ENCODE data around the gene FANCD2OS. TPM values are rescaled to one million over a fixed set of nuclear protein-coding genes. Genes with fewer than 3 reads are reported as not detected.

FANCD2OS gene
- total RNA-seq, 1 experiment from 2014 or later = not detected

- no peak overlapping the region for H4K91ac ChIP-seq (ENCODE audit: insufficient read length, low read depth, low read length)
- no peaks in the 10 kb centered on the region for H3K27me3 Mint-ChIP-seq (ENCODE audit: low read depth)
- no peak overlapping the region for H3K18ac ChIP-seq (ENCODE audit: insufficient read length, low read depth, low read length)
- H3K9ac ChIP-seq (ENCODE audit: extremely low read depth, insufficient read length, low read length) = no peak overlapping the region
- no peak overlapping the region for H3K4me3 Mint-ChIP-seq
- no peak overlapping the region for H2BK5ac ChIP-seq (ENCODE audit: insufficient read length, low read length)
- H3K14ac ChIP-seq (ENCODE audit: insufficient read depth, low read length) = no peak overlapping the region
- H3K4me2 ChIP-seq (ENCODE audit: insufficient read depth, insufficient read length, low read length) = no peak overlapping the region
- H4K8ac ChIP-seq (replicated peaks; ENCODE audit: insufficient read length, low read depth, low read length) = no peak overlapping the region
- H3K4me1 Mint-ChIP-seq = no peaks in the 10 kb centered on the region
- peaks cover 15 to 66% (median 60%) of the 10 kb centered on the region in 3 experiments; a peak in 6 of 7 replicates for H3K36me3 Mint-ChIP-seq (ENCODE audit: insufficient read depth in 1 of 3, low read depth in 3 of 3)
- no peak overlapping the region for H2AK5ac ChIP-seq (ENCODE audit: insufficient read length, low read length)
- H4K20me1 ChIP-seq (ENCODE audit: control insufficient read depth, insufficient read depth, insufficient read length) = no peaks in the 10 kb centered on the region
- H3K23ac ChIP-seq (ENCODE audit: insufficient read length, low read depth, low read length) = no peak overlapping the region
- TF ChIP-seq CTCF (conservative IDR thresholded peaks at IDR 0.05) = no peak
- H3K4me1 ChIP-seq (ENCODE audit: insufficient read depth, low read length) = no peaks in the 10 kb centered on the region
- H2BK120ac ChIP-seq (ENCODE audit: low read depth, low read length, poor library complexity, severe bottlenecking) = no peak overlapping the region
- no peak overlapping the region for H2BK12ac ChIP-seq (ENCODE audit: insufficient read length, low read depth, low read length)
- H3K27ac ChIP-seq (ENCODE audit: insufficient read length, low read depth, low read length) = no peak overlapping the region
- WGBS (ENCODE audit: extremely low coverage, insufficient read length, low lambda C conversion rate) = no CpG with 5 or more reads among the region's 5 CpGs
- no peak overlapping the region for H3K56ac ChIP-seq (ENCODE audit: insufficient read length, low read depth, low read length)
- H3K27ac Mint-ChIP-seq = no peak overlapping the region
- no peaks in the 10 kb centered on the region for H3K23me2 ChIP-seq (ENCODE audit: insufficient read length, low read depth, low read length, poor library complexity, severe bottlenecking)
- H2AFZ ChIP-seq (ENCODE audit: low read length) = no peak overlapping the region
- no peak overlapping the region for H3K4ac ChIP-seq (ENCODE audit: low read depth, low read length)
- no peaks in the 10 kb centered on the region for H3K27me3 ChIP-seq (ENCODE audit: insufficient read depth, low read length)
- no peak overlapping the region for H3T11ph ChIP-seq (ENCODE audit: low read length)
- H3K79me1 ChIP-seq (ENCODE audit: insufficient read depth, low read depth, low read length, poor library complexity, severe bottlenecking) = no peaks in the 10 kb centered on the region
- H3K9me3 Mint-ChIP-seq = no peaks in the 10 kb centered on the region
- no peak overlapping the region for H4K5ac ChIP-seq (ENCODE audit: insufficient read length, low read depth, low read length)
- H3K9me3 ChIP-seq (ENCODE audit: control insufficient read depth, low read depth, low read length) = no peaks in the 10 kb centered on the region
- no peak overlapping the region for H2BK20ac ChIP-seq (ENCODE audit: low read depth, low read length, poor library complexity, severe bottlenecking)
- no peaks in the 10 kb centered on the region for H3K79me2 ChIP-seq (ENCODE audit: insufficient read depth, low read length)
- no peak overlapping the region for H2BK15ac ChIP-seq (ENCODE audit: low read depth, low read length)
- DNase-seq = no peak
These were observed 9.0 kb downstream of the FANCD2OS start for GRCh38 chr3:10099041-10099440.

All from H9 (cell line).